Uterus (tissue), 4 donors: ENCODE measurements around the gene ATF6B. TPM values are rescaled to one million over a fixed set of nuclear protein-coding genes. Genes with fewer than 3 reads are reported as not detected.

ENCODE experiments used
- DNase-seq, 2 donors: peaks; one replicate each; pipeline ENCODE4 v3.0.0-alpha.2; 2019 to 2020
- H3K27ac ChIP-seq, 2 donors: fragments of 200-600 bp; sonication (generic); 1 replicate in 1 of 2; 2 replicates in 1 of 2; pipeline ENCODE4 v1.5.1; 2016 to 2018
- H3K27me3 ChIP-seq, 2 donors: fragments of 200-600 bp; sonication (generic); one replicate each; pipeline ENCODE4 v1.5.1; 2018 to 2019; ENCODE audit warnings: control low read depth in 1 of 2
- H3K36me3 ChIP-seq, 2 donors: fragments of 200-600 bp; sonication (generic); one replicate each; pipeline ENCODE4 v1.5.1; 2019; ENCODE audit warnings: control low read depth in 1 of 2
- H3K4me1 ChIP-seq, 2 donors: fragments of 200-600 bp; sonication (generic); one replicate each; pipeline ENCODE4 v1.5.1; 2018 to 2019; ENCODE audit warnings: control low read depth in 1 of 2
- H3K4me3 ChIP-seq, 2 donors: fragments of 200-600 bp; sonication (generic); 1 replicate in 1 of 2; 2 replicates in 1 of 2; pipeline ENCODE4 v1.5.1; 2018 to 2019; ENCODE audit warnings: mild to moderate bottlenecking in 1 of 2
- H3K9me3 ChIP-seq, 2 donors: fragments of 200-600 bp; sonication (generic); one replicate each; pipeline ENCODE4 v1.5.1; 2019; ENCODE audit warnings: control low read depth in 1 of 2
- CTCF ChIP-seq, 4 experiments: fragments of 200-600 bp in 2 of 4; fragments of 450-650 bp in 2 of 4; sonication (generic) in 2 of 4; IDR thresholded peaks; one replicate each; pipeline ENCODE4 v1.5.1; 2016 to 2019; ENCODE audit warnings: antibody characterized with exemption in 4 of 4, mild to moderate bottlenecking in 2 of 4, moderate library complexity in 1 of 4
- POLR2A ChIP-seq, 2 donors: fragments of 450-650 bp; IDR thresholded peaks; one replicate each; pipeline ENCODE4 v1.6.1; 2016; ENCODE audit warnings: antibody characterized with exemption in 2 of 2, mild to moderate bottlenecking in 1 of 2, moderate library complexity in 1 of 2
- intact Hi-C: fragments of 100-400 bp; cut with DNase I; formaldehyde crosslinking; loops from one replicate; pipeline ENCODE4 v1.15.1; 2023; ENCODE audit warnings: low total_unique reads
- total RNA-seq, 4 donors: library from RNA; depleted of rRNA in 3 of 4; stranded (reverse); fragments of >200 nt in 3 of 4; gene quantifications; one replicate each; pipeline versions ENCODE4 v1.1.0 to v1.2.4, GENCODE V29; 2014 to 2023
- donor health status: DM: yes; HTN: yes; CAD: no.

The ATF6B gene
- total RNA-seq, 4 donors from 2014 or later: 16.4 to 121 (median 33.6) TPM

- H3K4me3 ChIP-seq: peak overlapping the region; percentile 68 to 86
- no peak for TF ChIP-seq POLR2A (IDR thresholded peaks at IDR 0.05)
- peak; percentile 50 to 75 (median 62) for TF ChIP-seq CTCF (IDR thresholded peaks at IDR 0.05)
- H3K9me3 ChIP-seq: no peaks in the 10 kb centered on the region
- peaks cover 5 to 17% of the 10 kb centered on the region in 2 donors for H3K4me1 ChIP-seq
- no peaks in the 10 kb centered on the region for H3K36me3 ChIP-seq
- intact Hi-C loops: no loop called here
- peak; percentile 65 to 71 for DNase-seq
- no peaks in the 10 kb centered on the region for H3K27me3 ChIP-seq
- H3K27ac ChIP-seq: peak overlapping the region; percentile 93 to 97
Measured at GRCh38 chr6:32154514-32155161, 26.6 kb upstream of the ATF6B start.

- TF ChIP-seq POLR2A (IDR thresholded peaks at IDR 0.05): peak; percentile 64 to 76
- peak in 3 of 4 experiments; percentile 1 to 40 (median 35) for TF ChIP-seq CTCF (IDR thresholded peaks at IDR 0.05)
- intact Hi-C loops: no loop called here
- peaks cover 5 to 17% of the 10 kb centered on the region in 2 donors for H3K4me1 ChIP-seq
Measured at GRCh38 chr6:32153564-32154513, 25.8 kb upstream of the ATF6B start, which contains the start of gene PPT2. Gene PPT2 (plus strand): TSS chr6:32154141. CDS start chr6:32154595, 454 bp downstream.

GRCh38 chr6:32152769-32153563 is 24.9 kb upstream of the ATF6B start:
- Histone ChIP-seq H3K27me3 (no peaks in the 10 kb centered on the region), H3K9me3 (no peaks in the 10 kb centered on the region), H3K4me1 (peaks cover 5 to 17% of the 10 kb centered on the region in 2 donors), H3K4me3 (peak overlapping the region; percentile 68 to 86), H3K36me3 (no peaks in the 10 kb centered on the region), H3K27ac (peak overlapping the region; percentile 93 to 97)
- intact Hi-C loops: no loop called here
- TF ChIP-seq CTCF (IDR thresholded peaks at IDR 0.05) (no peak), POLR2A (IDR thresholded peaks at IDR 0.05) (no peak)
- peak; percentile 49 to 57 for DNase-seq

More at GRCh38 chr6:32153564-32154513, 25.8 kb upstream of the ATF6B start, which contains the start of gene PPT2:
- peak; percentile 94 to 95 for DNase-seq
- H3K9me3 ChIP-seq: no peaks in the 10 kb centered on the region
- peak within 1 kb of the TSS; percentile 93 to 97 for H3K27ac ChIP-seq
- peak within 1 kb of the TSS; percentile 68 to 86 for H3K4me3 ChIP-seq
- no peaks in the 10 kb centered on the region for H3K36me3 ChIP-seq
- H3K27me3 ChIP-seq: no peaks in the 10 kb centered on the region

GRCh38 chr6:32151863-32152768 is 24.1 kb upstream of the ATF6B start, which contains the start of gene PRRT1:
Gene PRRT1 (minus strand): TSS chr6:32151939. CDS start chr6:32151827, 112 bp downstream.
- peak within 1 kb of the TSS; percentile 68 to 86 for H3K4me3 ChIP-seq
- intact Hi-C loops: no loop called here
- no peaks in the 10 kb centered on the region for H3K27me3 ChIP-seq
- TF ChIP-seq POLR2A (IDR thresholded peaks at IDR 0.05) (no peak), CTCF (IDR thresholded peaks at IDR 0.05) (no peak)
- H3K36me3 ChIP-seq: no peaks in the 10 kb centered on the region
- DNase-seq: peak in 1 of 2 donors; percentile 39
- H3K4me1 ChIP-seq: peaks cover 5 to 17% of the 10 kb centered on the region in 2 donors
- peak within 1 kb of the TSS; percentile 93 to 97 for H3K27ac ChIP-seq
- no peaks in the 10 kb centered on the region for H3K9me3 ChIP-seq
